Adrenal gland (tissue), 12 donors: ENCODE results near the gene TBX3. TPM values are rescaled to one million over a fixed set of nuclear protein-coding genes. Genes with fewer than 3 reads are reported as not detected.

Experiments used
- DNase-seq, 7 donors: peaks; one replicate each; pipeline ENCODE4 v3.0.0-alpha.2; 2019 to 2020
- H3K27ac ChIP-seq, 5 donors: fragments of 200-600 bp; sonication (generic) in 4 of 5; 1 replicate in 3 of 5; 2 replicates in 2 of 5; pipeline versions ENCODE4 v1.5.1 to v1.8.0; 2016 to 2020; ENCODE audit warnings: mild to moderate bottlenecking in 1 of 5
- H3K27me3 ChIP-seq: fragments of 200-600 bp; 2 replicates; pipeline ENCODE4 v1.8.0; 2021
- H3K36me3 ChIP-seq, 2 donors: fragments of 200-600 bp; replicated peaks in 1 of 2; 1 replicate in 1 of 2; 2 replicates in 1 of 2; pipeline versions ENCODE4 v1.5.1 to v1.8.0; 2018 to 2022
- H3K4me1 ChIP-seq, 2 donors: fragments of 200-600 bp; replicated peaks in 1 of 2; 1 replicate in 1 of 2; 2 replicates in 1 of 2; pipeline versions ENCODE4 v1.5.1 to v1.8.0; 2018 to 2021
- H3K4me3 ChIP-seq, 4 donors: fragments of 200-600 bp; sonication (generic) in 3 of 4; one replicate each; pipeline ENCODE4 v1.5.1; 2016 to 2018
- H3K9me3 ChIP-seq, 3 donors: fragments of 200-600 bp; sonication (generic) in 1 of 3; replicated peaks in 1 of 3; 1 replicate in 2 of 3; 2 replicates in 1 of 3; pipeline versions ENCODE4 v1.5.1 to v1.8.0; 2016 to 2021
- POLR2A ChIP-seq, 2 donors: fragments of 450-650 bp; IDR thresholded peaks; one replicate each; pipeline ENCODE4 v1.6.1; 2017; ENCODE audit warnings: antibody characterized with exemption in 2 of 2, mild to moderate bottlenecking in 2 of 2, moderate library complexity in 1 of 2
- WGBS, 4 donors: extraction: QIAGEN DNeasy Blood & Tissue Kit in 2 of 4; methylation state at CpG; one replicate each; pipeline versions ENCODE4 v1.1.5 to v1.1.7; 2013 to 2017; 5-methylcytosine and 5-hydroxymethylcytosine counted together
- intact Hi-C, 2 donors: fragments of 100-400 bp; cut with DNase I; formaldehyde crosslinking; loops; one replicate each; pipeline versions ENCODE4 v1.14.1 to v1.15.0; 2022 to 2023
- polyA plus RNA-seq, 3 donors: library from polyadenylated mRNA; stranded (reverse); fragments of 200-250 nt in 2 of 3; fragments of 350-450 nt in 1 of 3; fragmentation: Illumina TruSeq in 1 of 3; extraction: RNeasy Lipid Tissue Mini Kit (QIAGEN cat#74804) in 1 of 3; gene quantifications; one replicate each; pipeline ENCODE4 v1.2.3, GENCODE V29; 2013 to 2014
- total RNA-seq, 9 donors: library from RNA; depleted of rRNA in 4 of 9; stranded (reverse); fragments of >200 nt in 4 of 9; fragments of 120-200 nt in 1 of 9; fragmentation: NEBNext Ultra II Directional in 1 of 9; extraction: Animal tissue kit (Norgen Biotek cat#: 25700) in 1 of 9; gene quantifications; one replicate each; pipeline versions ENCODE4 v1.1.0 to v1.2.4, GENCODE V29; 2013 to 2023
- TF ChIP-seq, protein P1 (sequence below), 6 experiments: fragments of 450-650 bp in 4 of 6; fragments of 200-600 bp in 2 of 6; sonication (generic) in 1 of 6; IDR thresholded peaks; 1 replicate in 5 of 6; 2 replicates in 1 of 6; pipeline versions ENCODE4 v1.5.1 to v1.8.0; 2016 to 2021; ENCODE audit warnings: antibody characterized with exemption in 6 of 6, mild to moderate bottlenecking in 2 of 6, moderate library complexity in 1 of 6
- donor health status: healthy with polysubstance abuse.
- donor health status: Bipolar disorder and iron deficiency.
- donor health status: DM: yes; HTN: yes; CAD: no.
- donor health status: DM: no; HTN: no; CAD: no.
- donor health status: DM: no; HTN: no; CAD: no.
- donor health status: DM: yes; HTN: yes; CAD: no.

Gene TBX3
- total and polyA plus RNA-seq, 12 donors: 156 to 602 (median 354) TPM

DNA sequence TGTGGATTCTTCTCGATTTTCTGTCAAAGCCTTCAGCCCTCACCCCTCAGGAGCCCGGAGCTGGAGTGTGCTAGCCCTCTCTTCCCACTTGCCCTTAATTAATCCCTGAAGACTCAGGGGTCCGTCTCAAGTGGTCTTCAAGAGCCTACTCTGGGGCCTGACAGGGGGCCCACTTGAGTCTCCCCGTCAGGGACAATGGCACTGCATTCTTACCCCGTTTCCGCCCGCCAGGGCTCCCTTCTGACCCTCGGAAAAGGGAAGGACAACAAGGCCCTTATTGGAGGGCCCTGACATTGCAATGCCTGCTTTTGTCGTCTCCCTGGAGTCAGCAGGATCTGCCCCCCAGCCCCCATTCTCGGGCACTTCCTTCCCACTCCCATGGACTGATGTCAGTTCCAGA lies 34.4 kb downstream of the TBX3 start:
- Histone ChIP-seq H3K36me3 (no peaks in the 10 kb centered on the region), H3K9me3 (no peaks in the 10 kb centered on the region), H3K27ac (no peak overlapping the region), H3K4me3 (no peak overlapping the region), H3K4me1 (no peaks in the 10 kb centered on the region), H3K27me3 (no peaks in the 10 kb centered on the region)
- intact Hi-C loops: no loop called here
- WGBS, 4 donors: 69 to 73% (median 70%) methylated on average over 10 of the region's 10 CpGs
- no peak for DNase-seq
- TF ChIP-seq POLR2A (IDR thresholded peaks at IDR 0.05): no peak
- TF ChIP-seq, protein P1, sequence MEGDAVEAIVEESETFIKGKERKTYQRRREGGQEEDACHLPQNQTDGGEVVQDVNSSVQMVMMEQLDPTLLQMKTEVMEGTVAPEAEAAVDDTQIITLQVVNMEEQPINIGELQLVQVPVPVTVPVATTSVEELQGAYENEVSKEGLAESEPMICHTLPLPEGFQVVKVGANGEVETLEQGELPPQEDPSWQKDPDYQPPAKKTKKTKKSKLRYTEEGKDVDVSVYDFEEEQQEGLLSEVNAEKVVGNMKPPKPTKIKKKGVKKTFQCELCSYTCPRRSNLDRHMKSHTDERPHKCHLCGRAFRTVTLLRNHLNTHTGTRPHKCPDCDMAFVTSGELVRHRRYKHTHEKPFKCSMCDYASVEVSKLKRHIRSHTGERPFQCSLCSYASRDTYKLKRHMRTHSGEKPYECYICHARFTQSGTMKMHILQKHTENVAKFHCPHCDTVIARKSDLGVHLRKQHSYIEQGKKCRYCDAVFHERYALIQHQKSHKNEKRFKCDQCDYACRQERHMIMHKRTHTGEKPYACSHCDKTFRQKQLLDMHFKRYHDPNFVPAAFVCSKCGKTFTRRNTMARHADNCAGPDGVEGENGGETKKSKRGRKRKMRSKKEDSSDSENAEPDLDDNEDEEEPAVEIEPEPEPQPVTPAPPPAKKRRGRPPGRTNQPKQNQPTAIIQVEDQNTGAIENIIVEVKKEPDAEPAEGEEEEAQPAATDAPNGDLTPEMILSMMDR (IDR thresholded peaks at IDR 0.05): no peak

DNA sequence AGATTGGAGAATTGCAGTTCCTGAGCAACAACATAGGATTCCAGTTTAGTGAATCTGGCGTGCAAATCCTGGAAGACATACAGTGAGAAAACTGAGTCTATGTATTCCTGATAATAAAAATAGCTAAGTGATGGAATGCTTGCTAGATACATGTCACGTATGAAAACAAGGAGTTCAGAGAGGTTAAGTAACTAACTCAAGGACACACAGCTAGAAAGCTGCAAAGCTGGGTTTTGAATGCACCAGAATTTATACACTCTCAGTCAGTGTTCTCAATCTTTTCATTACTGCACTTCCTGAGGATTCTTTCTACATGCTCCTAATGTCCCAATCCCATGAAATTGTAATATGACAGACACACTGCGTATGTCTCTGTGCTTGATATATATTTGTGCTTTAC lies 35.3 kb downstream of the TBX3 start:
- intact Hi-C loops: no loop called here
- Histone ChIP-seq H3K4me1 (no peaks in the 10 kb centered on the region), H3K9me3 (no peaks in the 10 kb centered on the region), H3K27ac (no peak overlapping the region), H3K4me3 (no peak overlapping the region), H3K27me3 (no peaks in the 10 kb centered on the region), H3K36me3 (no peaks in the 10 kb centered on the region)
- TF ChIP-seq, protein P1 (IDR thresholded peaks at IDR 0.05): no peak
- WGBS, 4 donors: 71 to 87% (median 79%) methylated on average over 3 of the region's 3 CpGs
- DNase-seq: no peak

DNA sequence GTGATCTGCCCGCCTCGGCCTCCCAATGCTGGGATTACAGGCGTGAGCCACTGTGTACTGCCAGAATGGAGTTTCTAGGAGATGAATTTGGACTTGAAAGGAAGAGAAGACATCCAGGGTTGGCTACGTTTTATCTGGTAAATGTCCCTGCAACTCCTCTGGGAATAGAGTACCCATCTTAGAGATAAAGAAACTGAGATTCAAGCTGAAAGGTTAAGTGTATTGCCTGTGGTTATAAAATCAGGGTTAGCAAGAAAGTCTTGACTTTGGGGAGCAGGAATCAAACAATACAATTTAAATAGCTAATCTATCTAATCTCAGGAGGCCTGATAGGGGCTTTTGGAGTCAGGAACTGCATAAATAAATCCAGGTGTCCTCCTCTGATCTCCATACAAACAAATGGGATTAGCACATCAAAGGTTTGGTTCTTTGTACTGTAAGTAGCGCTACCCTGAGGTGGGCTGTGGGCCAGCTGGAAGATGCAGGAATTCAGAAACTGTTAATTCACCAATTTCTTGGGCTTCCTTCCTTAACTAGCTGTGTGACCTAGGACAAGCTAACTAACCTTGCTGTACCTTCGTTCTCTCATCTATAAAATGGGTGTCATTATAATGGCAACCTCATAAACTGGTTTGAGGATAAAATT lies 45.1 kb downstream of the TBX3 start:
- Histone ChIP-seq H3K4me1 (no peaks in the 10 kb centered on the region), H3K27me3 (no peaks in the 10 kb centered on the region), H3K27ac (no peak overlapping the region), H3K4me3 (no peak overlapping the region), H3K36me3 (no peaks in the 10 kb centered on the region), H3K9me3 (no peaks in the 10 kb centered on the region)
- 81 to 89% (median 82%) methylated on average over 6 of the region's 6 CpGs for WGBS, 4 donors
- no peak for DNase-seq
- TF ChIP-seq, protein P1 (IDR thresholded peaks at IDR 0.05): no peak
- no peak for TF ChIP-seq POLR2A (IDR thresholded peaks at IDR 0.05)
- intact Hi-C loops: loop anchor here in 1 of 2 donors (5.0 kb wide), 1 partner anchor 657 kb away; no protein-coding TSS in a partner anchor

DNA sequence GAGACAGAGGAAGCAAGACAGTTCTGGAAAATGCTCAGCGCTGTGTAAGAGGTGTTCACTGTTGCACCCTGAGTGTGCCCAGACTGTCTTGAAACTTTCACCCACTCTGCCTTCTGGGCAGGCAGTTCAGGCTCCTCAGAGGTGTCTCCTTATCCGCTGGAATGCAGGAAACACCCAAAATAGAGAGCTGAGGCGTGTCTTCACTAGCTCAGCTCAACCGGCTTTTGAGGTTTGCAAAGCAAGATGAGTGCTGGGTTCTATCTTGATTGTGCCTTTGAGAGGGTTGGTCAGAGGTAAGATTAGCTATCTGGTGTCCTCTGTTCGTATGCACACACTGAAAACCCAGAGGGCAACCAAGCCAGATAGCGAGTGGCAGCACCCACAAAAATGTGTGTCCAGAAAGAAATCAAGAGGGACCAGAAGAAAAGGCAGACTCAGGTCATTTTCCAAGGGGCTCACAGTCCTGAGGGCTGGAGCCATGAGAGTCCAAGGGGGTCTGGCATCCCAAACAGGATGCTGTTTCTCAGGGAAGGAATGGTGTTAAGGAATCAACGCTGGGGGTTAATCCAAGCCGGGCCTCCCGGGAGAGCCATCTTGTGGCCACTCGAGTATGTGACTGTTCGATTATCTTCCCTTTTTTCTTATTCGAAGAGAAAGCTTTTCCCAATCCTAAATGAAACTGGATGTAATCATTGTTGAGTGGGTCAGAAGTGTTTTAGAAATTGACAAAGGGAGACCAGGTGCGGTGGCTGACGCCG lies 47.1 kb downstream of the TBX3 start:
- H3K4me1 ChIP-seq: no peaks in the 10 kb centered on the region
- no peak overlapping the region for H3K4me3 ChIP-seq
- WGBS, 4 donors: 61 to 65% (median 64%) methylated on average over 15 of the region's 15 CpGs
- no peak for DNase-seq
- intact Hi-C loops: loop anchor here in 1 of 2 donors (5.0 kb wide), 1 partner anchor 655 kb away; no protein-coding TSS in a partner anchor
- H3K36me3 ChIP-seq: no peaks in the 10 kb centered on the region
- TF ChIP-seq, protein P1 (IDR thresholded peaks at IDR 0.05): peak; percentile 9 to 35 (median 28)
- no peak for TF ChIP-seq POLR2A (IDR thresholded peaks at IDR 0.05)
- H3K27me3 ChIP-seq: no peaks in the 10 kb centered on the region
- H3K27ac ChIP-seq: no peak overlapping the region
- no peaks in the 10 kb centered on the region for H3K9me3 ChIP-seq
